IMR-90 (cell line): ENCODE results near the gene SLC25A11. TPM values are rescaled to one million over a fixed set of nuclear protein-coding genes. Genes with fewer than 3 reads are reported as not detected.
A peak's percentile ranks its signal among the peaks of the same experiment; 100 is the strongest.

Experiments
- ATAC-seq: fragments of 200-7000 bp; cut with Tn5 transposase; 2 replicates; pipeline ENCODE4 v1.9.1; 2020; ENCODE audit warnings: low read depth, mild to moderate bottlenecking, moderate library complexity
- BruUV-seq: library from RNA; stranded (reverse); fragments of 400-500 nt; replicated peaks from 2 replicates; lab custom pipeline; 2021; lab: Mats Ljungman, UMichigan
- CTCF ChIA-PET: fragments of 300-600 bp; formaldehyde crosslinking; extraction: SDS; loops from one replicate; lab custom pipeline; 2021; ENCODE audit warnings: antibody characterized with exemption; lab: Yijun Ruan, JAX
- POLR2A ChIA-PET: fragments of 300-600 bp; sonication (Branson Sonifier 250); formaldehyde crosslinking; loops from one replicate; lab custom pipeline; 2022; ENCODE audit warnings: antibody characterized with exemption; ENCODE audit not compliant: unreplicated experiment; lab: Charles Lee
- DNase-seq: peaks from one replicate; pipeline ENCODE4 v3.0.0; 2013
- H2AFZ ChIP-seq: replicated peaks from 2 replicates; pipeline ENCODE3; 2013; ENCODE audit warnings: low read length, mild to moderate bottlenecking; ENCODE audit not compliant: poor library complexity
- H2AK5ac ChIP-seq: 2 replicates; pipeline ENCODE4 v1.6.1; 2013; ENCODE audit warnings: low read depth, low read length, inconsistent platforms
- H2AK9ac ChIP-seq: replicated peaks from 2 replicates; pipeline ENCODE3; 2013; ENCODE audit warnings: mild to moderate bottlenecking, low read depth, low read length, moderate library complexity; ENCODE audit not compliant: poor library complexity
- H2BK120ac ChIP-seq: 2 replicates; pipeline ENCODE4 v1.6.1; 2013; ENCODE audit warnings: low read depth, low read length, inconsistent platforms
- H2BK15ac ChIP-seq: 3 replicates; pipeline ENCODE4 v1.6.1; 2013; ENCODE audit warnings: low read depth, low read length, inconsistent platforms
- H2BK20ac ChIP-seq: 2 replicates; pipeline ENCODE4 v1.6.1; 2013; ENCODE audit warnings: low read depth, mild to moderate bottlenecking, inconsistent platforms, low read length, moderate library complexity
- H2BK5ac ChIP-seq: 2 replicates; pipeline ENCODE4 v1.6.1; 2013; ENCODE audit warnings: mild to moderate bottlenecking, low read depth, low read length, inconsistent platforms; ENCODE audit not compliant: poor library complexity, severe bottlenecking
- H3K14ac ChIP-seq: replicated peaks from 2 replicates; pipeline ENCODE4 v1.6.1; 2013; ENCODE audit warnings: low read depth, low read length, inconsistent platforms
- H3K18ac ChIP-seq: 2 replicates; pipeline ENCODE4 v1.6.1; 2013; ENCODE audit warnings: low read depth, low read length, control low read depth
- H3K23ac ChIP-seq: 2 replicates; pipeline ENCODE4 v1.6.1; 2013; ENCODE audit warnings: low read depth, low read length, inconsistent platforms
- H3K27ac ChIP-seq: 2 replicates; pipeline ENCODE4 v1.5.1; 2013; ENCODE audit warnings: mild to moderate bottlenecking, control low read depth, low read length; ENCODE audit not compliant: insufficient read depth
- H3K27me3 ChIP-seq: 2 replicates; pipeline ENCODE4 v1.6.1; 2013; ENCODE audit warnings: low read length; ENCODE audit not compliant: control insufficient read depth, insufficient read depth
- H3K36me3 ChIP-seq: 2 replicates; pipeline ENCODE4 v1.6.1; 2013; ENCODE audit warnings: low read length, mixed read lengths; ENCODE audit not compliant: control insufficient read depth, insufficient read depth
- H3K4ac ChIP-seq: 2 replicates; pipeline ENCODE4 v1.6.1; 2013; ENCODE audit warnings: low read depth, low read length, inconsistent platforms
- H3K4me1 ChIP-seq: 2 replicates; pipeline ENCODE4 v1.6.1; 2013; ENCODE audit warnings: low read length, mixed read lengths; ENCODE audit not compliant: control insufficient read depth, insufficient read depth
- H3K4me2 ChIP-seq: 2 replicates; pipeline ENCODE4 v1.6.1; 2013; ENCODE audit warnings: low read depth, mild to moderate bottlenecking, control low read depth, low read length, moderate library complexity
- H3K4me3 ChIP-seq: 2 replicates; pipeline ENCODE4 v1.5.1; 2013; ENCODE audit warnings: low read depth, mild to moderate bottlenecking, control low read depth, low read length, moderate library complexity; ENCODE audit not compliant: insufficient read depth
- H3K56ac ChIP-seq: 2 replicates; pipeline ENCODE4 v1.6.1; 2013; ENCODE audit warnings: low read length, inconsistent platforms; ENCODE audit not compliant: insufficient read depth; ENCODE audit errors: extremely low read depth
- H3K79me1 ChIP-seq, 2 experiments: 2 replicates each; pipeline ENCODE4 v1.6.1; 2013; ENCODE audit warnings: low read length in 2 of 2, inconsistent platforms in 1 of 2, low read depth in 1 of 2
- H3K9ac ChIP-seq: 2 replicates; pipeline ENCODE4 v1.6.1; 2013; ENCODE audit warnings: low read depth, low read length, control low read depth
- H3K9me1 ChIP-seq: 2 replicates; pipeline ENCODE4 v1.6.1; 2013; ENCODE audit warnings: low read length, inconsistent platforms; ENCODE audit not compliant: insufficient read depth
- H3K9me3 ChIP-seq: 2 replicates; pipeline ENCODE4 v1.6.1; 2013; ENCODE audit warnings: low read length; ENCODE audit not compliant: control insufficient read depth, insufficient read depth
- H4K20me1 ChIP-seq: 2 replicates; pipeline ENCODE4 v1.6.1; 2013; ENCODE audit warnings: low read length, inconsistent platforms; ENCODE audit not compliant: insufficient read depth
- H4K5ac ChIP-seq: 2 replicates; pipeline ENCODE4 v1.6.1; 2013; ENCODE audit warnings: mild to moderate bottlenecking, low read depth, low read length, control low read depth
- H4K8ac ChIP-seq, 2 experiments: 2 replicates each; pipeline ENCODE4 v1.6.1; 2013; ENCODE audit warnings: low read depth in 2 of 2, low read length in 2 of 2, control low read depth in 1 of 2, inconsistent platforms in 1 of 2
- H4K91ac ChIP-seq: 2 replicates; pipeline ENCODE4 v1.6.1; 2013; ENCODE audit warnings: low read depth, low read length, inconsistent platforms; ENCODE audit not compliant: insufficient read depth
- MAZ ChIP-seq: IDR thresholded peaks from 2 replicates; pipeline ENCODE4 v1.6.1; 2012; ENCODE audit warnings: low read depth, mild to moderate bottlenecking, low read length, improper control_type of control experiment, moderate library complexity, borderline replicate concordance
- POLR2A ChIP-seq: IDR thresholded peaks from 2 replicates; pipeline ENCODE4 v1.6.1; 2012; ENCODE audit warnings: mild to moderate bottlenecking, low read depth, low read length
- RAD21 ChIP-seq: IDR thresholded peaks from 2 replicates; pipeline ENCODE4 v1.6.1; 2012; ENCODE audit warnings: low read length, improper control_type of control experiment
- RFX5 ChIP-seq: IDR thresholded peaks from 2 replicates; pipeline ENCODE4 v1.8.0; 2012; ENCODE audit warnings: low read depth, mild to moderate bottlenecking, low read length, moderate library complexity
- SMC3 ChIP-seq: fragments of 150-350 bp; IDR thresholded peaks from 2 replicates; pipeline ENCODE4 v1.6.1; 2016; ENCODE audit warnings: low read depth, mild to moderate bottlenecking, antibody characterized with exemption, low read length, moderate library complexity
- WGBS, 2 experiments: methylation state at CpG; one replicate each; pipeline versions ENCODE4 v1.1.5 to v1.1.7; 2013; ENCODE audit warnings: missing lambda C conversion rate in 2 of 2; ENCODE audit not compliant: insufficient read length in 1 of 2; ENCODE audit errors: extremely low coverage in 2 of 2; 5-methylcytosine and 5-hydroxymethylcytosine counted together
- dilution Hi-C: fragments of 300-500 bp; cut with HindIII; formaldehyde crosslinking; loops from one replicate; pipeline ENCODE4 v1.14.3; 2018; ENCODE audit warnings: low sequenced_read_pairs; ENCODE audit not compliant: unreplicated experiment
- in situ Hi-C: fragments of 300-500 bp; cut with MboI; formaldehyde crosslinking; loops from 3 replicates; pipeline ENCODE4 v1.14.3; 2019; ENCODE audit warnings: low sequenced_read_pairs, inconsistent platforms, mixed read lengths
- intact Hi-C: fragments of 100-400 bp; cut with micrococcal nuclease; formaldehyde crosslinking; loops from 2 replicates; pipeline ENCODE4 v1.10.0; 2022
- polyA plus RNA-seq, 3 experiments: library from polyadenylated mRNA; depleted of rRNA; stranded (reverse); fragments of >200 nt; gene quantifications; 2 replicates each; pipeline ENCODE4 v1.2.3, GENCODE V29; 2012; ENCODE audit warnings: low replicate concordance in 1 of 3
- total RNA-seq: library from RNA; depleted of rRNA; stranded (reverse); fragments of >200 nt; gene quantifications from 2 replicates; pipeline ENCODE4 v1.2.3, GENCODE V29; 2012
- TF ChIP-seq, protein P1 (sequence below): fragments of 150-350 bp; IDR thresholded peaks from 2 replicates; pipeline ENCODE4 v1.6.1; 2017; ENCODE audit warnings: mild to moderate bottlenecking, antibody characterized with exemption, low read length, low read depth
- TF ChIP-seq, protein P2 (sequence below): fragments of 150-350 bp; IDR thresholded peaks from 2 replicates; pipeline ENCODE4 v1.6.1; 2016; ENCODE audit warnings: low read depth, mild to moderate bottlenecking, low read length, moderate library complexity, borderline replicate concordance
- TF ChIP-seq, protein P3 (sequence below): conservative IDR thresholded peaks from 2 replicates; pipeline ENCODE4 v1.5.1; 2012; ENCODE audit warnings: mild to moderate bottlenecking, low read depth, low read length, improper control_type of control experiment

The SLC25A11 gene
- total and polyA plus RNA-seq, 2 of the 4 experiments (the other 2 are of a cell fraction): 35.0 to 62.2 TPM

DNA sequence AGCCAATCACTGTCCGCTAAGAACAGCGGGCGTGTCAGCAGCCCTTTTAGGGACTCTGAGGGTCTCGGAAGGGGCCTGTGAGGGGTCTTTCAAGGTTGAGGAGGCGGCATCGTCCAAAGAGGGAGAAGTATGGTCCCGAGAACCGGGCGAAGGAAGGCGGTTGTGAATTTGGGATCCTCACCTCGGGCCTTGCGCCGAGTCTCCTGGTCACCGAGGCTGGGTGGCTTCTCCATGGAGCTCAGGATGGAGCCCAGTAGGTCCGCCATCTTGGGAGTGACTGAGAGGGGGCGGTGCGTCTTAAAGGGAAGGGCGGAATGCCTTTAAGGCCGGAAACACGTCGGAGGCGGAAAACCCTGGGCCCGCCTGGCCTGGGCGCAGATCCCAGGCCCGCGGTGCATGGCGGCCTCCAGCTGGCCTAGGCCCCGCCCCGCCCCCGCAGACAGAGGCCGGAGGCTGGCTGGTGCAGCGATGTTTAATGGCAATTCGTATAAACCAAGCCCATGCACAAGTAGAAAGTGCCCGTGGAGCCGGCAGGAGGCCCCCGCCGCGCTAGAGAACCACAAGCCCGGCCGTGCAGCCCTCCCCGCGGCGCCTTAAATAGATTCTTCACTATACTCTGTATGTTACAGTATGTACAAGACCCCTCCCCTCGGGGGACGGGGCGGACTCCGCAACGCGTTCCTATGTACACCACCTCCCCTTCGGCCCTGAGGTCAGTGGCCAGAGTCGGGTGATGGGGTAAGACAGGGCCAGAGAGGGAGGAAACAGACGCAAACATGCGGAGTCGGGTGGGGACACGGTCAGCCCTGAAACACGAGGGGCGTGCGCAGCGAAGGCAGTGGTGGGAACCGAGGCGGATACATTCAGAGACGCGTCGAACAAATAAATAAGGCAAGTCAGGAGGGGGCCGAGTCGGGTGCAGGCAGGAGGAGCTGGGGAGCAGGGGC, 28.0 kb upstream of the SLC25A11 start, which contains the start of gene SPAG7:
TSS of gene SPAG7 (minus strand) at position 279 of the 947 bp plus-strand sequence. CDS start at position 266, 13 bp downstream.
- Histone ChIP-seq H3K4me1 (peaks cover 14% of the 10 kb centered on the region), H3K14ac (peak within 1 kb of the TSS; percentile 98), H2AK9ac (peak within 1 kb of the TSS; percentile 100), H2AK5ac (peak within 1 kb of the TSS; percentile 100), H3K9me3 (no peaks in the 10 kb centered on the region), H2AFZ (peak within 1 kb of the TSS; percentile 91), H3K9ac (peak within 1 kb of the TSS; percentile 99), H4K91ac (peak within 1 kb of the TSS; percentile 99), H2BK15ac (peak within 1 kb of the TSS; percentile 67; the same call in 2 of the 3 replicates), H3K23ac (peak within 1 kb of the TSS; percentile 89), H3K18ac (peak within 1 kb of the TSS; percentile 87), H3K4ac (peak within 1 kb of the TSS; percentile 100), H3K56ac (peak within 1 kb of the TSS; percentile 99), H3K79me1 (peaks cover 20 to 69% of the 10 kb centered on the region in 2 experiments), H2BK120ac (peak within 1 kb of the TSS; percentile 85), H3K4me2 (peak within 1 kb of the TSS; percentile 73), H2BK5ac (peak within 1 kb of the TSS; percentile 94), H4K20me1 (peaks cover 3% of the 10 kb centered on the region; the same call in 1 of the 2 replicates), H4K8ac (peak within 1 kb of the TSS; percentile 96 to 97), H3K27ac (peak within 1 kb of the TSS; percentile 87), H4K5ac (peak within 1 kb of the TSS; percentile 80), H3K27me3 (no peaks in the 10 kb centered on the region), H3K4me3 (peak within 1 kb of the TSS; percentile 58), H3K9me1 (peaks cover 17% of the 10 kb centered on the region), H2BK20ac (peak within 1 kb of the TSS; percentile 44), H3K36me3 (peaks cover 19% of the 10 kb centered on the region)
- TF ChIP-seq, protein P1, sequence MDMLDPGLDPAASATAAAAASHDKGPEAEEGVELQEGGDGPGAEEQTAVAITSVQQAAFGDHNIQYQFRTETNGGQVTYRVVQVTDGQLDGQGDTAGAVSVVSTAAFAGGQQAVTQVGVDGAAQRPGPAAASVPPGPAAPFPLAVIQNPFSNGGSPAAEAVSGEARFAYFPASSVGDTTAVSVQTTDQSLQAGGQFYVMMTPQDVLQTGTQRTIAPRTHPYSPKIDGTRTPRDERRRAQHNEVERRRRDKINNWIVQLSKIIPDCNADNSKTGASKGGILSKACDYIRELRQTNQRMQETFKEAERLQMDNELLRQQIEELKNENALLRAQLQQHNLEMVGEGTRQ: peak; percentile 46; the same call in 1 of the 2 replicates
- TF ChIP-seq, protein P2, sequence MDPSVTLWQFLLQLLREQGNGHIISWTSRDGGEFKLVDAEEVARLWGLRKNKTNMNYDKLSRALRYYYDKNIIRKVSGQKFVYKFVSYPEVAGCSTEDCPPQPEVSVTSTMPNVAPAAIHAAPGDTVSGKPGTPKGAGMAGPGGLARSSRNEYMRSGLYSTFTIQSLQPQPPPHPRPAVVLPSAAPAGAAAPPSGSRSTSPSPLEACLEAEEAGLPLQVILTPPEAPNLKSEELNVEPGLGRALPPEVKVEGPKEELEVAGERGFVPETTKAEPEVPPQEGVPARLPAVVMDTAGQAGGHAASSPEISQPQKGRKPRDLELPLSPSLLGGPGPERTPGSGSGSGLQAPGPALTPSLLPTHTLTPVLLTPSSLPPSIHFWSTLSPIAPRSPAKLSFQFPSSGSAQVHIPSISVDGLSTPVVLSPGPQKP: no peak
- peak; percentile 31; the same call in 1 of the 2 replicates for TF ChIP-seq SMC3
- no peak for TF ChIP-seq RFX5
- TF ChIP-seq POLR2A: peak; percentile 57
- peak; percentile 61; the same call in 1 of the 2 replicates for TF ChIP-seq MAZ
- TF ChIP-seq, protein P3, sequence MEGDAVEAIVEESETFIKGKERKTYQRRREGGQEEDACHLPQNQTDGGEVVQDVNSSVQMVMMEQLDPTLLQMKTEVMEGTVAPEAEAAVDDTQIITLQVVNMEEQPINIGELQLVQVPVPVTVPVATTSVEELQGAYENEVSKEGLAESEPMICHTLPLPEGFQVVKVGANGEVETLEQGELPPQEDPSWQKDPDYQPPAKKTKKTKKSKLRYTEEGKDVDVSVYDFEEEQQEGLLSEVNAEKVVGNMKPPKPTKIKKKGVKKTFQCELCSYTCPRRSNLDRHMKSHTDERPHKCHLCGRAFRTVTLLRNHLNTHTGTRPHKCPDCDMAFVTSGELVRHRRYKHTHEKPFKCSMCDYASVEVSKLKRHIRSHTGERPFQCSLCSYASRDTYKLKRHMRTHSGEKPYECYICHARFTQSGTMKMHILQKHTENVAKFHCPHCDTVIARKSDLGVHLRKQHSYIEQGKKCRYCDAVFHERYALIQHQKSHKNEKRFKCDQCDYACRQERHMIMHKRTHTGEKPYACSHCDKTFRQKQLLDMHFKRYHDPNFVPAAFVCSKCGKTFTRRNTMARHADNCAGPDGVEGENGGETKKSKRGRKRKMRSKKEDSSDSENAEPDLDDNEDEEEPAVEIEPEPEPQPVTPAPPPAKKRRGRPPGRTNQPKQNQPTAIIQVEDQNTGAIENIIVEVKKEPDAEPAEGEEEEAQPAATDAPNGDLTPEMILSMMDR: peak; percentile 21; the same call in 1 of the 2 replicates
- TF ChIP-seq RAD21: peak; percentile 55
- in situ Hi-C loops: no loop called here
- ATAC-seq: peak; percentile 70
- dilution Hi-C loops: no loop called here
- WGBS, 2 experiments: 3% methylated on average over 13 of the region's 66 CpGs; no CpG with 5 or more reads in 1 of the 2 experiments
- peak; percentile 98 for DNase-seq
- CTCF ChIA-PET: interaction anchor here (0.9 to 1.7 kb wide), 4 partner anchors 19 to 65 kb away, joined by 3 to 11 read pairs (median 4); partner anchors contain the start of genes CAMTA2, CHRNE, RNF167 and SLC25A11
- BruUV-seq: no TSS peak
- POLR2A ChIA-PET: interaction anchor here (0.6 to 3.0 kb wide), 6 partner anchors 14 to 159 kb away, joined by 4 to 19 read pairs (median 7); partner anchors contain the start of genes ENO3, PFN1, RNF167 and SLC25A11
- intact Hi-C loops: loop anchor here (1.0 to 5.0 kb wide), 2 partner anchors 20 to 61 kb away; partner anchors contain the start of gene PFN1
